Frontal cortex (tissue), 4 donors: ENCODE data around the gene UGT1A10. TPM values are rescaled to one million over a fixed set of nuclear protein-coding genes. Genes with fewer than 3 reads are reported as not detected.

ENCODE experiments used
- DNase-seq, 2 donors: peaks; one replicate each; pipeline ENCODE4 v3.0.0; 2012; ENCODE audit warnings: low spot score in 2 of 2
- FAIRE-seq: peaks from 2 replicates; lab custom pipeline; 2012; peaks lifted over from hg19 to GRCh38; lab: Jason Lieb, UNC
- total RNA-seq: library from RNA; depleted of rRNA; stranded (reverse); fragments of >200 nt; gene quantifications from one replicate; pipeline ENCODE4 v1.2.3, GENCODE V29; 2014
- donor health status: control.
- donor health status: control.
- donor health status: control.

The UGT1A10 gene
- total RNA-seq, 1 donor from 2014 or later: not detected

- no peak for DNase-seq
- FAIRE-seq: no peak
These were observed 180.1 kb downstream of the UGT1A10 start for GRCh38 chr2:233816334-233816733.

DNA sequence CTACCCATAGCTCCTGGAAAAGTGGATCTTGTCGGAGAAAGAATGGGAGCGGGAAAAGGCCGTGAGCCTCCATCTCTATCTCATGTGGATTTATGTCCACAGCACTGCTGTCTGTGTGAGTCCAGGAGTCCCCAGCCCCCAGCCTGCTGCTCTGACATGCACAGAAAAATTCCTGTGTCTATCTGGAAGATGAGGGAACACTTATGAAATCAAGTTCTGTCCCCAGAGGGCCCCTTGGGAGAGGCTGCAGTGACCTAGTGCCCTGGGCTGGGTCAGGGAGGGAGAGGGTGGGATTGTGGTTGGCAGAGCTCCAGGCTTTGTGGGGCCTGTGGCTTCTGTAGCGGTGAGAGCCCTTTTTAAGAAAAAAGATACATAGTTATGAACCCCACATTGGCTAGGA lies 180.5 kb downstream of the UGT1A10 start:
- FAIRE-seq (no peak), DNase-seq (no peak)

GRCh38 chr2:233817361-233817911 lies 181.2 kb downstream of the UGT1A10 start:
- DNase-seq (no peak), FAIRE-seq (no peak)

DNA sequence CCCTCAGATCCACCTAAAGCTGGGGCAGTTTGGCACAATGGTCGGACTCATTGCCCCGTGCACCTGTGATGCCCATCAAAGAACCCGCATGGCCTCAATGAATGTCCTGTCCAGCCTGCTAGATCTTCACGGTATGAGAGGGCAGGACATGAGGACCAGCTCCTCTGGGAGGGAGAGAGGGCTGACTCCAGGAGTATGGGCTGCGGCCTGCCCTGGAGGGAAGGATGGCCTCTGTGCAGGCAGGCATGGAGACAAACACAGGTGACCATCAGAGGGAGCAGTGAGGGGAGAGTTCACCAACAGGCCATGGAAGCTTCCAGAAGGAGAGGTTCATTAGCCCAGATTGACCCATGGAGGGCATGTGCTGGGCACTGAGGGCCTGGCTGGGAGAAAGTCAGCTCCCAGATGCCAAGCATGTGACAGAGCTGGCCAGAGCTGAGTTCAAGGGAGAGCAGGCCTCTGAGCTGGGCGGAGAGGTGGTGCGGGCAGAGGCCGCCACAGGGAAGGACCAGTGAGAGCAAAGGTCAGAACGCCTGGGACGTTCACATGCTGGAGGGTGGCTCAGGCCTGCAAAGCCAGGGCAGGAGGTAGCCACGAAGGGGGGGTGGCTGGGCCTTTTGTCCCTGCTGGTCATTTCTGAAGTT lies 181.9 kb downstream of the UGT1A10 start:
- DNase-seq (no peak), FAIRE-seq (no peak)

GRCh38 chr2:233818639-233819621 lies 182.7 kb downstream of the UGT1A10 start:
- FAIRE-seq: no peak
- no peak for DNase-seq

- no peak for DNase-seq
- FAIRE-seq: no peak
These were observed 183.9 kb downstream of the UGT1A10 start for GRCh38 chr2:233819884-233820773.

- DNase-seq (no peak), FAIRE-seq (no peak)
These were observed 184.5 kb downstream of the UGT1A10 start for GRCh38 chr2:233820774-233821105.

DNA sequence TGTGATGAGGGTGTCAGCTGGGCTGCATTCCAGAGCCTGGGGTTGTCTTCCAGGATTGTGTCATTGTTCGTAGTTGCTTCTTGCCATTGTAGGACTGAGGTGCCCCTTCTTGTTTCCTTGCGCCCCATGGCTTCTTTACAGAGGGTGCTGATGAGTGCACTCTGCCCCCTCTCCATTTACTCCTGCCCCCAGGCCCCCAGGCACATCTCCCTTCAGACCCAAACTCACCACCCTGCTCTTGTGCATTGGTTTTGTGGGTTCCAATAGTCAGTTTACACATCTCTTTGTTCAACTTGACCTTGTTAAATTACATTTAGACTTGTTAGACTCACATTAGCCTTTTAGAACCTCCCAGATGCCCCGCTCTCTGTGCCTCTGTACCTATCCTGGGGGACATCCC lies 184.9 kb downstream of the UGT1A10 start:
- FAIRE-seq: no peak
- no peak for DNase-seq

DNA sequence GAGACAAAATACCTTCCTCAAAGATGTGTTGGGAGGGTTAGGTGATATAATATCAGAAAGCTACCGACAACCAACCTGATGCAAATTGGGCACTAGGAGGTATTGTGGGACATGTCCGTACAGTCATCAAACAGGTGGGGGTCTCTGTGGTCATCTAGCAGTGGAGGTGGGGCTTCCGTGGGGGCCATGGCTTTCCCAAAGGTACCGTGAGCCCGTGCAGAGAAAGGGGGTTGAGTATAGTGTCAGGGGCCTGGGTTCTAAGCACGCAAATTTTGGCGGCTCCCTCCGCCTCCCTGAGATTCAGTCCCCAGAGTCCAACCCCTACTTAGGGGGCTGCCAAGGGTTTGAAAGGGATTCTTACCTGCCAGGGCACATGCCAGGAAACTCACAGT lies 185.5 kb downstream of the UGT1A10 start:
- no peak for FAIRE-seq
- DNase-seq: no peak

- FAIRE-seq: no peak
- DNase-seq: no peak
These were observed 186.0 kb downstream of the UGT1A10 start for GRCh38 chr2:233822101-233822771.

Other genes with a start within 250 kb of the UGT1A10 start
- 5.3 TPM for gene USP40, start 69.7 kb upstream of the UGT1A10 start, total RNA-seq
- not detected for gene UGT1A8, start 18.8 kb upstream of the UGT1A10 start, total RNA-seq
- gene UGT1A9, start 35.5 kb downstream of the UGT1A10 start, total RNA-seq: not detected
- not detected for gene UGT1A7, start 45.5 kb downstream of the UGT1A10 start, total RNA-seq
- gene UGT1A6, start 56.4 kb downstream of the UGT1A10 start, total RNA-seq: not detected
- not detected for gene UGT1A5, start 76.5 kb downstream of the UGT1A10 start, total RNA-seq
- gene UGT1A4, start 82.3 kb downstream of the UGT1A10 start, total RNA-seq: not detected
- not detected for gene UGT1A3, start 92.6 kb downstream of the UGT1A10 start, total RNA-seq
- gene UGT1A1, start 123.8 kb downstream of the UGT1A10 start, total RNA-seq: not detected
- not detected for gene MROH2A, start 141.9 kb downstream of the UGT1A10 start, total RNA-seq
- 2.0 TPM for gene HJURP, start 218.1 kb downstream of the UGT1A10 start, total RNA-seq